B cell (primary cell): ENCODE data around the gene CD209. TPM values are rescaled to one million over a fixed set of nuclear protein-coding genes. Genes with fewer than 3 reads are reported as not detected.

Experiments
- ATAC-seq: fragments of 200-7000 bp; cut with Tn5 transposase; one replicate; pipeline ENCODE4 v1.10.0; 2021; ENCODE audit warnings: low read depth, mild to moderate bottlenecking, moderate number of reproducible peaks, moderate library complexity
- CTCF ChIA-PET: fragments of 350-600 bp; sonication (Branson Sonifier 250); formaldehyde crosslinking; loops from one replicate; lab custom pipeline; 2021; ENCODE audit warnings: antibody characterized with exemption, inconsistent platforms; lab: Charles Lee
- POLR2A ChIA-PET: fragments of 350-600 bp; sonication (Branson Sonifier 250); formaldehyde crosslinking; loops from one replicate; lab custom pipeline; 2021; ENCODE audit warnings: antibody characterized with exemption; lab: Charles Lee
- DNase-seq: peaks from one replicate; pipeline ENCODE4 v3.0.0; 2013
- H2AFZ ChIP-seq: 2 replicates; pipeline ENCODE4 v1.6.1; 2012; ENCODE audit warnings: mild to moderate bottlenecking, low read depth, low read length; ENCODE audit not compliant: insufficient read depth, poor library complexity, severe bottlenecking
- H3K27ac ChIP-seq, 2 donors: 1 replicate in 1 of 2; 2 replicates in 1 of 2; pipeline ENCODE4 v1.5.1; 2012 to 2013; ENCODE audit warnings: low read length in 2 of 2, mild to moderate bottlenecking in 2 of 2, moderate library complexity in 1 of 2
- H3K27me3 ChIP-seq, 4 experiments: fragments of 200-600 bp in 1 of 4; sonication (generic) in 1 of 4; replicated peaks in 1 of 4; 1 replicate in 2 of 4; 2 replicates in 2 of 4; pipeline versions ENCODE4 v1.6.1 to v1.7.0; 2013 to 2016; ENCODE audit warnings: low read length in 3 of 4, mild to moderate bottlenecking in 2 of 4, mixed read lengths in 1 of 4, moderate library complexity in 1 of 4; ENCODE audit not compliant: insufficient read depth in 4 of 4, control insufficient read depth in 3 of 4; ENCODE audit errors: control extremely low read depth in 1 of 4
- H3K36me3 ChIP-seq, 2 experiments: replicated peaks in 1 of 2; 1 replicate in 1 of 2; 2 replicates in 1 of 2; pipeline versions ENCODE4 v1.6.1 to v1.7.1; 2013; ENCODE audit warnings: low read length in 1 of 2; ENCODE audit not compliant: insufficient read depth in 2 of 2, control insufficient read depth in 1 of 2; ENCODE audit errors: control extremely low read depth in 1 of 2, extremely low read depth in 1 of 2
- H3K4me1 ChIP-seq, 2 donors: fragments of 200-600 bp in 1 of 2; sonication (generic) in 1 of 2; 1 replicate in 1 of 2; 2 replicates in 1 of 2; pipeline versions ENCODE4 v1.5.1 to v1.6.1; 2013 to 2017; ENCODE audit warnings: low read length in 2 of 2; ENCODE audit not compliant: control insufficient read depth in 2 of 2, insufficient read depth in 2 of 2
- H3K4me2 ChIP-seq: replicated peaks from 2 replicates; pipeline ENCODE3; 2012; ENCODE audit warnings: mild to moderate bottlenecking, low read depth, low read length; ENCODE audit not compliant: poor library complexity, severe bottlenecking
- H3K4me3 ChIP-seq, 5 experiments: fragments of 200-600 bp in 1 of 5; sonication (generic) in 1 of 5; 1 replicate in 3 of 5; 2 replicates in 2 of 5; pipeline versions ENCODE4 v1.5.1 to v1.7.0; 2011 to 2016; ENCODE audit warnings: low read length in 4 of 5, mild to moderate bottlenecking in 4 of 5, low read depth in 2 of 5, control low read depth in 1 of 5, moderate library complexity in 1 of 5; ENCODE audit not compliant: insufficient read depth in 1 of 5; ENCODE audit errors: control extremely low read depth in 1 of 5, extremely low read depth in 1 of 5
- H3K79me2 ChIP-seq: fragments of 200-600 bp; sonication (generic); one replicate; pipeline ENCODE4 v1.6.0; 2016; ENCODE audit warnings: low read length; ENCODE audit not compliant: control insufficient read depth, insufficient read depth
- H3K9ac ChIP-seq: fragments of 200-600 bp; sonication (generic); 2 replicates; pipeline ENCODE4 v1.6.1; 2017; ENCODE audit warnings: mild to moderate bottlenecking, low read length, moderate library complexity
- H3K9me3 ChIP-seq, 3 donors: one replicate each; pipeline versions ENCODE4 v1.6.1 to v1.7.1; 2013; ENCODE audit warnings: low read length in 2 of 3; ENCODE audit not compliant: control insufficient read depth in 2 of 3, insufficient read depth in 1 of 3; ENCODE audit errors: control extremely low read depth in 1 of 3
- H4K20me1 ChIP-seq: 2 replicates; pipeline ENCODE4 v1.6.0; 2012; ENCODE audit warnings: mild to moderate bottlenecking, low read length; ENCODE audit not compliant: insufficient read depth, control insufficient read depth, poor library complexity, severe bottlenecking
- H3K27ac Mint-ChIP-seq: one replicate; pipeline ENCODE4 v1.8.0; 2021; ENCODE audit warnings: mixed read lengths
- H3K27me3 Mint-ChIP-seq: one replicate; pipeline ENCODE4 v1.8.0; 2021; ENCODE audit warnings: mixed read lengths
- H3K4me1 Mint-ChIP-seq: one replicate; pipeline ENCODE4 v1.8.0; 2021; ENCODE audit warnings: mixed read lengths
- H3K4me3 Mint-ChIP-seq: one replicate; pipeline ENCODE4 v1.8.0; 2021; ENCODE audit warnings: mixed read lengths
- H3K9me3 Mint-ChIP-seq: one replicate; pipeline ENCODE4 v1.8.0; 2022; ENCODE audit warnings: mixed read lengths; ENCODE audit not compliant: insufficient read depth
- EZH2 ChIP-seq: IDR thresholded peaks from 2 replicates; pipeline ENCODE4 v1.6.1; 2012; ENCODE audit warnings: borderline replicate concordance, low read depth, mild to moderate bottlenecking, moderate library complexity, low read length; ENCODE audit not compliant: insufficient read depth, poor library complexity, severe bottlenecking
- WGBS: methylation state at CpG from one replicate; pipeline ENCODE4 v1.1.5; 2013; ENCODE audit warnings: missing lambda C conversion rate; ENCODE audit not compliant: insufficient coverage; 5-methylcytosine and 5-hydroxymethylcytosine counted together
- intact Hi-C: fragments of 100-400 bp; cut with micrococcal nuclease; formaldehyde crosslinking; loops from one replicate; pipeline ENCODE4 v1.10.0; 2022
- polyA plus RNA-seq: library from polyadenylated mRNA; depleted of rRNA; stranded (reverse); fragments of >200 nt; gene quantifications from 2 replicates; pipeline ENCODE4 v1.2.3, GENCODE V29; 2012
- total RNA-seq, 2 donors: library from RNA; stranded (reverse); fragments of 120-200 nt in 1 of 2; gene quantifications; 1 replicate in 1 of 2; 2 replicates in 1 of 2; pipeline versions ENCODE4 v1.2.3 to v1.2.4, GENCODE V29; 2013 to 2022
- TF ChIP-seq, protein P1 (sequence below): fragments of 200-600 bp; IDR thresholded peaks from one replicate; pipeline ENCODE4 v1.8.0; 2022; ENCODE audit warnings: antibody characterized with exemption, mild to moderate bottlenecking

Gene CD209
- total and polyA plus RNA-seq, 2 donors (not counting 1 experiment from before 2014, with no cell fraction given) = 0.10 TPM; not detected in 1

DNA sequence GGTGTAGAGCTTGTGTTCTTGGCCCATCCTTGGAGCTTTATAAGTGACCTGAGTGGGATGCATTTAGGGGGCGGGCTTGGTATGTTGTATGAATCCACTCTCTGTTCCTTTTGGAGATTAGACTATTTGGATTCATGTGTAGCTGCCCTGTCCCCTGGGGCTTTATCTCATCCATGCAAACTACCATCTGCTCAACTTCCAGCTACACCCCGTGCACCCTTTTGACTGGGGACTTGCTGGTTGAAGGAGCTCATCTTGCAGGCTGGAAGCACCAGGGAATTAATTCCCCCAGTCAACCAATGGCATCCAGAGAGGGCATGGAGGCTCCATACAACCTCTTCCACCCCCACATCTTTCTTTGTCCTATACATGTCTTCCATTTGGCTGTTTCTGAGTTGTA lies 21.8 kb upstream of the CD209 start:
- no peak overlapping the region for H3K4me2 ChIP-seq
- H3K27me3 ChIP-seq = peaks cover 0 to 11% (median 1%) of the 10 kb centered on the region in 4 experiments
- no peaks in the 10 kb centered on the region for H4K20me1 ChIP-seq
- H3K9me3 ChIP-seq = no peaks in the 10 kb centered on the region
- ChIA-PET POLR2A (interaction anchor here (0.7 kb wide), 1 partner anchor 586 kb away, joined by 3 read pairs; no protein-coding TSS in a partner anchor), CTCF (interaction anchor here (3.7 kb wide), 1 partner anchor 30 kb away, joined by 12 read pairs; no protein-coding TSS in a partner anchor)
- H3K27ac Mint-ChIP-seq = no peak overlapping the region
- H3K36me3 ChIP-seq = no peaks in the 10 kb centered on the region
- WGBS = 60% methylated on average over 1 of the region's 2 CpGs
- TF ChIP-seq EZH2 = no peak
- TF ChIP-seq, protein P1, sequence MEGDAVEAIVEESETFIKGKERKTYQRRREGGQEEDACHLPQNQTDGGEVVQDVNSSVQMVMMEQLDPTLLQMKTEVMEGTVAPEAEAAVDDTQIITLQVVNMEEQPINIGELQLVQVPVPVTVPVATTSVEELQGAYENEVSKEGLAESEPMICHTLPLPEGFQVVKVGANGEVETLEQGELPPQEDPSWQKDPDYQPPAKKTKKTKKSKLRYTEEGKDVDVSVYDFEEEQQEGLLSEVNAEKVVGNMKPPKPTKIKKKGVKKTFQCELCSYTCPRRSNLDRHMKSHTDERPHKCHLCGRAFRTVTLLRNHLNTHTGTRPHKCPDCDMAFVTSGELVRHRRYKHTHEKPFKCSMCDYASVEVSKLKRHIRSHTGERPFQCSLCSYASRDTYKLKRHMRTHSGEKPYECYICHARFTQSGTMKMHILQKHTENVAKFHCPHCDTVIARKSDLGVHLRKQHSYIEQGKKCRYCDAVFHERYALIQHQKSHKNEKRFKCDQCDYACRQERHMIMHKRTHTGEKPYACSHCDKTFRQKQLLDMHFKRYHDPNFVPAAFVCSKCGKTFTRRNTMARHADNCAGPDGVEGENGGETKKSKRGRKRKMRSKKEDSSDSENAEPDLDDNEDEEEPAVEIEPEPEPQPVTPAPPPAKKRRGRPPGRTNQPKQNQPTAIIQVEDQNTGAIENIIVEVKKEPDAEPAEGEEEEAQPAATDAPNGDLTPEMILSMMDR = no peak
- H3K27me3 Mint-ChIP-seq = peaks cover 35% of the 10 kb centered on the region
- H3K27ac ChIP-seq = no peak overlapping the region
- no peaks in the 10 kb centered on the region for H3K9me3 Mint-ChIP-seq
- ATAC-seq (no peak), DNase-seq (no peak)
- no peak overlapping the region for H3K4me3 ChIP-seq
- no peaks in the 10 kb centered on the region for H3K79me2 ChIP-seq
- H3K9ac ChIP-seq = no peak overlapping the region
- H3K4me1 Mint-ChIP-seq = peaks cover 11% of the 10 kb centered on the region
- no peak overlapping the region for H3K4me3 Mint-ChIP-seq
- intact Hi-C loops = no loop called here
- H3K4me1 ChIP-seq = peaks cover 9% of the 10 kb centered on the region in 2 donors
- H2AFZ ChIP-seq = no peak overlapping the region

DNA sequence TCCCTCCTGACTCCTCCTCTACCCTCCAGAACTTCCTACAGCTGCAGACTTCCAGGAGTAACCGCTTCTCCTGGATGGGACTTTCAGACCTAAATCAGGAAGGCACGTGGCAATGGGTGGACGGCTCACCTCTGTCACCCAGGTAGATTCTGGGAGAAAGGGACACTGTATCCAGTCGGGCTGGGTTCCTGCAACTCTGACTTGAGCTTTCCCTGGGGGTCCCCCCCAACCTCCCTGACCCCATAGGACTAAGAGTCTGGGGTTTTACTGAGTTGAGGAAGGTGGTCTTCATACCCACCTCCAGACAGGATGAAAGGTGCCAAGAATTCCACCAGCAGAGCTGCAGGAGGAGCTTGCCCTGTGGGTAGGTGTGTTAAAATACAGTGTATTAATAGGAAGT lies 20.2 kb upstream of the CD209 start:
- H3K4me1 Mint-ChIP-seq = peaks cover 16% of the 10 kb centered on the region
- no peaks in the 10 kb centered on the region for H3K79me2 ChIP-seq
- H3K36me3 ChIP-seq = no peaks in the 10 kb centered on the region
- WGBS = 78% methylated on average over 3 of the region's 4 CpGs
- DNase-seq = no peak
- CTCF ChIA-PET = no interaction called here
- no peak overlapping the region for H3K9ac ChIP-seq
- no peaks in the 10 kb centered on the region for H3K9me3 ChIP-seq
- H3K27me3 ChIP-seq = peaks cover 0 to 11% (median 1%) of the 10 kb centered on the region in 4 experiments
- no peak for ATAC-seq
- no peak overlapping the region for H3K27ac Mint-ChIP-seq
- no peak overlapping the region for H3K27ac ChIP-seq
- POLR2A ChIA-PET = no interaction called here
- H3K4me3 Mint-ChIP-seq = no peak overlapping the region
- H3K27me3 Mint-ChIP-seq = peaks cover 36% of the 10 kb centered on the region
- no peaks in the 10 kb centered on the region for H3K9me3 Mint-ChIP-seq
- TF ChIP-seq, protein P1 = no peak
- TF ChIP-seq EZH2 = no peak
- no peak overlapping the region for H2AFZ ChIP-seq
- no peak overlapping the region for H3K4me2 ChIP-seq
- no peaks in the 10 kb centered on the region for H4K20me1 ChIP-seq
- H3K4me1 ChIP-seq = peaks cover 10 to 12% of the 10 kb centered on the region in 2 donors
- H3K4me3 ChIP-seq = no peak overlapping the region
- intact Hi-C loops = no loop called here
